HG02610 (cell line): Measurements from ENCODE around the gene EPN1.

Experiments used
- ATAC-seq: cut with Tn5 transposase; IDR thresholded peaks from one replicate; pipeline ENCODE4 v1.9.1; 2021; ENCODE audit warnings: mild to moderate bottlenecking, moderate library complexity; ENCODE audit not compliant: unreplicated experiment

EPN1 gene

GRCh38 chr19:55674841-55675660, at the start of gene EPN1:
TSS of gene EPN1 (plus strand) at chr19:55675226. CDS start at chr19:55678628, 3,402 bp downstream.
- ATAC-seq = peak; percentile 73

- no peak for ATAC-seq
Observed at GRCh38 chr19:55626350-55626749, 48.7 kb upstream of the EPN1 start.

- no peak for ATAC-seq
Observed at GRCh38 chr19:55632463-55632834, 42.6 kb upstream of the EPN1 start.

GRCh38 chr19:55633861-55634260, 41.2 kb upstream of the EPN1 start:
- ATAC-seq = no peak

GRCh38 chr19:55635334-55635717, 39.7 kb upstream of the EPN1 start:
- no peak for ATAC-seq

- no peak for ATAC-seq
Observed at GRCh38 chr19:55635856-55636440, 39.1 kb upstream of the EPN1 start.

- ATAC-seq = no peak
Observed at GRCh38 chr19:55636723-55637122, 38.3 kb upstream of the EPN1 start.

GRCh38 chr19:55637534-55637933, 37.5 kb upstream of the EPN1 start:
- ATAC-seq = no peak

- ATAC-seq = no peak
Observed at GRCh38 chr19:55638864-55639359, 36.1 kb upstream of the EPN1 start.

GRCh38 chr19:55640043-55640576, 34.9 kb upstream of the EPN1 start:
- ATAC-seq = no peak

GRCh38 chr19:55640577-55641425, 34.2 kb upstream of the EPN1 start, which contains the start of gene ZNF580:
TSS of gene ZNF580 (plus strand) at chr19:55641002. CDS start at chr19:55642509, 1,507 bp downstream.
- no peak for ATAC-seq

- no peak for ATAC-seq
Observed at GRCh38 chr19:55641426-55642152, 33.4 kb upstream of the EPN1 start.

- ATAC-seq = peak; percentile 10
Observed at GRCh38 chr19:55642153-55643002, 32.6 kb upstream of the EPN1 start.

GRCh38 chr19:55643003-55643886, 31.8 kb upstream of the EPN1 start, which contains the start of gene ZNF581:
TSS of gene ZNF581 (plus strand) at chr19:55643649. CDS start at chr19:55644572, 923 bp downstream.
- peak; percentile 41 for ATAC-seq

- ATAC-seq = no peak
Observed at GRCh38 chr19:55643887-55644176, 31.2 kb upstream of the EPN1 start.

- no peak for ATAC-seq
Observed at GRCh38 chr19:55644191-55644833, 30.7 kb upstream of the EPN1 start.

GRCh38 chr19:55644842-55645511, 30.0 kb upstream of the EPN1 start:
- no peak for ATAC-seq

GRCh38 chr19:55645512-55645881, 29.5 kb upstream of the EPN1 start:
- ATAC-seq = no peak
